Immature natural killer cell (primary cell): Measurements from ENCODE around the gene DOCK1. TPM values are rescaled to one million over a fixed set of nuclear protein-coding genes. Genes with fewer than 3 reads are reported as not detected.

Experiments used
- DNase-seq, 3 donors: peaks; one replicate each; pipeline ENCODE4 v3.0.0; 2022; ENCODE audit warnings: mixed read lengths in 1 of 3
- H3K27ac Mint-ChIP-seq, 6 donors: one replicate each; pipeline ENCODE4 v1.8.0; 2020; ENCODE audit warnings: mixed read lengths in 6 of 6, mild to moderate bottlenecking in 5 of 6, inconsistent platforms in 4 of 6, moderate library complexity in 3 of 6
- H3K27me3 Mint-ChIP-seq, 3 donors: one replicate each; pipeline ENCODE4 v1.8.0; 2020 to 2021; ENCODE audit warnings: low read depth in 3 of 3, mild to moderate bottlenecking in 3 of 3, mixed read lengths in 3 of 3, moderate library complexity in 3 of 3, inconsistent platforms in 1 of 3
- H3K36me3 Mint-ChIP-seq, 3 donors: one replicate each; pipeline ENCODE4 v1.8.0; 2020; ENCODE audit warnings: mixed read lengths in 3 of 3, inconsistent platforms in 2 of 3, mild to moderate bottlenecking in 2 of 3
- H3K4me1 Mint-ChIP-seq, 2 donors: one replicate each; pipeline ENCODE4 v1.8.0; 2020; ENCODE audit warnings: inconsistent platforms in 2 of 2, mild to moderate bottlenecking in 2 of 2, mixed read lengths in 2 of 2, moderate library complexity in 1 of 2
- H3K4me3 Mint-ChIP-seq, 5 donors: one replicate each; pipeline ENCODE4 v1.8.0; 2020; ENCODE audit warnings: mild to moderate bottlenecking in 5 of 5, mixed read lengths in 5 of 5, inconsistent platforms in 3 of 5, moderate library complexity in 3 of 5
- H3K9me3 Mint-ChIP-seq, 6 donors: one replicate each; pipeline ENCODE4 v1.8.0; 2020; ENCODE audit warnings: mild to moderate bottlenecking in 6 of 6, mixed read lengths in 6 of 6, inconsistent platforms in 4 of 6, moderate library complexity in 3 of 6
- polyA plus RNA-seq, 3 donors: library from polyadenylated mRNA; unstranded; fragments of 300-500 nt; fragmentation: Illumina TruSeq; gene quantifications; one replicate each; pipeline ENCODE4 v1.2.3, GENCODE V29; 2021

The DOCK1 gene
- polyA plus RNA-seq, 3 donors from 2014 or later: 0.37 TPM; not detected in 2

DNA sequence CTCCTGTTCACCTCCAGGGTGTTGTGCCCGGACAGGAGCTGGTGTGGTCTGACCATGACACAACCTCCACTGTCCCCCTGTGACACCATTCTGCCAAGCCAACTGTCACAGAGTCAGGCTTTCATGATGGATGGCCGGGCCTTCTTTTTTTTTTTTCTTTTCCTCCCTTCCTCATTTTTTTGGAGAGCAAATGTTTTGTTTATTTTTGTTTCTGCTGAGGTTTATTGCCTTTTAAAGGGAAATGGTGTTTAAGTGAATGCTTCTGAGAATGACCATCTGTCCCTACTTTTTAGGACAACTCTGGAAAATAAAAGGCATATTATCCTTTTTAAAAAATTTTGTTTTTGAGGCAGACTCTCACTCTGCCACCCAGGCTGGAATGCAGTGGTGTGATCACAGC, 528.8 kb downstream of the DOCK1 start:
- H3K4me3 Mint-ChIP-seq: no peak overlapping the region
- no peaks in the 10 kb centered on the region for H3K36me3 Mint-ChIP-seq
- H3K9me3 Mint-ChIP-seq: no peaks in the 10 kb centered on the region
- H3K27ac Mint-ChIP-seq: no peak overlapping the region
- DNase-seq: no peak
- H3K27me3 Mint-ChIP-seq: peaks cover 0 to 7% (median 0%) of the 10 kb centered on the region in 3 donors
- H3K4me1 Mint-ChIP-seq: peaks cover 3 to 9% of the 10 kb centered on the region in 2 donors

DNA sequence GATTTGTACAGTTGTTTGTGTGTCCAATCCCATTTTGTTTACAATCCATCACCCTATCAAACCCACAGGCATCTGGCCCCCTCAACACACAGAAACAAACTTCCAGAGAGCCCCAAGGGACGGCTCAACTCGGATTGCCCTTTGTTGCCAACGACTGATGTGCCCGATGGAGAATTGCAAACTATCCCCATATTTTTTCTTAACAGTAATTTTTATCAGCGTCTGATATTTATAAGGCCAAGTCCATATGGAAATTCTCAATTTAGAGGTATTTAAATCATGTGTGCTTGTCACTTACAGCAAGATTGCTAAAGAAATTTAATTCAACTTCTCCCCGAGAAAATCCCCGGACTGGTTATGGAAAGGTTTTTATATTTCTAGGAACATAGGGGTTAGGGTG, 530.0 kb downstream of the DOCK1 start:
- H3K4me3 Mint-ChIP-seq: no peak overlapping the region

DNA sequence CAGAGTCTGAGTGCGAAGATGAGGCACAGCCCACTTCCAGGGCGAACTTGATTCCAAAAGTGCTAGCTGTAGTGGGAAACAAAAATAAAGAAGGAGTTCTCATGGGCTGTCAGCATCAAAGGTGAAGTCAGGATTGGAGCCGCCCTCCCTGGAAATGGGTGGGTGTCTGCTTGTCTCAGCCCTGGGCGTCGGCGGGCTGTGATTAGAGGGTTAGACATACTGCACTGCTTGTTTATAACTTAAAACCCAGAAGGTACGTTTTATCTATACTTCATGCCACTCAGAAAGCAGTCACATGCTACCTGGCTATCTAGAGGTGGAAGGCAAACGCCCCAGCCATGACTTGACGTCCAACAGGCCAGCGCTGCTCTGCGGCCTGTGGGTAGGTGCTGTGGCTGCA, 535.1 kb downstream of the DOCK1 start:
- H3K27ac Mint-ChIP-seq: no peak overlapping the region
- no peaks in the 10 kb centered on the region for H3K9me3 Mint-ChIP-seq

More for the DNA sequence above, 530.0 kb downstream of the DOCK1 start:
- DNase-seq: no peak
- Mint-ChIP-seq H3K4me1 (peaks cover 3 to 9% of the 10 kb centered on the region in 2 donors), H3K36me3 (no peaks in the 10 kb centered on the region), H3K27ac (no peak overlapping the region), H3K27me3 (peaks cover 0 to 10% (median 0%) of the 10 kb centered on the region in 3 donors), H3K9me3 (no peaks in the 10 kb centered on the region)

DNA sequence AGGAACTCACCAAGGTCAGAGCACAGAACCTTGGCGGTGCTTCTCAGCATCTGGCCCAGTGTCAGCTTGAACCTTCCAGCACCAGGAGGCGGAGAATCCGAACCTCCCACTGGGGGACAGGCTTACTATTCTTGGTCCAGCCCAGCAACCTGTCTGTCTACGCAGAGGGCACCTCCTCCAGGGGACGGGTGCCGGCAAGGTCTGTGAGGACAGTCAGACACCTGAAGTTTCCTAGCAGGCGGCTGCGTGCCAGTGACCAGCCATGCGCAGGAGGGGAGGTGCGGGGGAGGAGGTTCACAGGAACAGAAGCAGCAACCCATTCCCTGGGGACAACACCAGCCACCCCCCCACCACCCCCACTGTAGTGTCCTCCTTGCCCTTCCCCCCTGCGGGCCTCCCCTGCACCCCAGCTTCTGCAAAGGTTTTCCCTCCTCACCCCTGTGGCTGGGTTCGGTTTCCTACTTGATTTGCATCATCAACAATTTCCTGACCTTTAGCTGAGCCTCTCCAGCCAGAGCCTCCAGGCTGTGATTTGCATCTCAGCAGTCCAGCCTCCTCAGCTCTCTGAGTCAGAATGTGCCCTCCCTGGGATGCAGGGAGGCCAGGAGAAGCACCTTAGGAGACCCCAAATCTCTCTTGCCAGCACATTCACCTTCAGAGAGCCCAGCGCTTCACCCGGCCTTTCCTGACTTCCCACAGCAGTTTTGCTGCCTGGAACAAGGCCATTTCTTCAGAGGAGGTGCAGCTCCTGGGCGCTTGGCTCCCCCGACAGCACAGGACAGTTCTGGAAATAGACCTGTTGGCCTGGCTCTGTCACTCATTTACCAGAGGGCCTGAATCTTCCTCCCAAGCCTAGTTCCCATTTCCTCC, 536.4 kb downstream of the DOCK1 start:
- no peaks in the 10 kb centered on the region for H3K9me3 Mint-ChIP-seq
- peaks cover 1 to 5% (median 2%) of the 10 kb centered on the region in 3 donors for H3K27me3 Mint-ChIP-seq
- H3K36me3 Mint-ChIP-seq: no peaks in the 10 kb centered on the region
- H3K4me3 Mint-ChIP-seq: no peak overlapping the region
- no peaks in the 10 kb centered on the region for H3K4me1 Mint-ChIP-seq
- DNase-seq: no peak
- no peak overlapping the region for H3K27ac Mint-ChIP-seq

More for the DNA sequence above, 535.1 kb downstream of the DOCK1 start:
- DNase-seq: no peak
- Mint-ChIP-seq H3K4me3 (no peak overlapping the region), H3K27me3 (peaks cover 1 to 5% (median 2%) of the 10 kb centered on the region in 3 donors), H3K36me3 (no peaks in the 10 kb centered on the region), H3K4me1 (no peaks in the 10 kb centered on the region)

DNA sequence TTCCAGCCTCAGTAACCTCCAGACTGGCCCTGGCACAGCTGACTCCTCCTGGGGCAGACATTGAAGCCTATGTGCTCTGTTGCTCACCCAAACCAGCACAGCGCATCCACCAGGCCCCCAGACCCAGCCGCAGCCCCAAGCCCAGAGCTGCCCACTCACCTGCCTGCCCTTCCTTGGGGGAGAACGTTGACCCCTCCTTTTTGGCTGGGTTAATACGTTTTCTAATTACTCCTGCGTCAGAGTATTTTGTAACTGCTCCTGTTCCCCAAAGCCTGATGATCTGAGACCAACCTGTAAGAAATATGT, 536.9 kb downstream of the DOCK1 start:
- H3K4me1 Mint-ChIP-seq: no peaks in the 10 kb centered on the region
- no peak for DNase-seq
- no peaks in the 10 kb centered on the region for H3K9me3 Mint-ChIP-seq
- H3K27me3 Mint-ChIP-seq: peaks cover 1 to 5% (median 5%) of the 10 kb centered on the region in 3 donors
- no peak overlapping the region for H3K4me3 Mint-ChIP-seq
- no peaks in the 10 kb centered on the region for H3K36me3 Mint-ChIP-seq
- no peak overlapping the region for H3K27ac Mint-ChIP-seq

DNA sequence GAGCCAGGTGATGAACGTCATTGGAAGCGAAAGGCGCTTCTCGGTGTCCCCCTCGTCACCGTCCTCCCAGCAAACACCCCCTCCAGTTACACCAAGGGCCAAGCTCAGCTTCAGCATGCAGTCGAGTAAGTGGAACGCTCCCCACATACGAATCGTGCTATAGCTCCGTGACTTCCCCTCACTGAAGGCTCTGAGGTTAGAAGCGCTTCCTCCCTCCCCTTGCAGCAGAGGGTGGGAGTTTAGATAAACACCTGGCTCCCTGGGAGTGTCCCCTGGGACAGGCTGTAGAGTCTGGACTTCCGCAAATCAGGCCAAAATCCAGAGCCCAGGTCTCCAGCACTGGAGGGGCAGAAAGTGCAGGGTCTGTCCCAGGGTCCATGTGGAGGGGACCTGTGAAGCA, 538.9 kb downstream of the DOCK1 start:
- no peak overlapping the region for H3K4me3 Mint-ChIP-seq
- H3K27ac Mint-ChIP-seq: no peak overlapping the region
- no peaks in the 10 kb centered on the region for H3K4me1 Mint-ChIP-seq
- DNase-seq: no peak
- no peaks in the 10 kb centered on the region for H3K36me3 Mint-ChIP-seq
- H3K27me3 Mint-ChIP-seq: peaks cover 1 to 5% (median 5%) of the 10 kb centered on the region in 3 donors
- no peaks in the 10 kb centered on the region for H3K9me3 Mint-ChIP-seq

DNA sequence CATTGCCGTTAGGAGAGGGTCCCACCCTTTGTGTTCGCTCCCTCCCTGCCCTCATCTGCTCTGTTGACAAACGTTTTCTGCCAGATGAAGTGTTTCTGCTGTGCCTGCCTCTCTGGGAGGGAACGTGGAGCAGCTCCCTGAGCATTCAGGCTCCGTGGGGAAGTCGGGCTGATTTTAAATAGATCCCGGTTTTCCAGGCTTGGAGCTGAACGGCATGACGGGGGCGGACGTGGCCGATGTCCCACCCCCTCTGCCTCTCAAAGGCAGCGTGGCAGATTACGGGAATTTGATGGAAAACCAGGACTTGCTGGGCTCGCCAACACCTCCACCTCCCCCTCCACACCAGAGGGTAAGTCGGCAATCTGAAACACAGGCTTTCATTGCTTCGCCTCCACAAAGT, 542.0 kb downstream of the DOCK1 start:
- H3K27ac Mint-ChIP-seq: no peak overlapping the region
- H3K36me3 Mint-ChIP-seq: no peaks in the 10 kb centered on the region
- H3K4me1 Mint-ChIP-seq: no peaks in the 10 kb centered on the region
- no peak overlapping the region for H3K4me3 Mint-ChIP-seq
- no peak for DNase-seq
- peaks cover 2 to 5% (median 3%) of the 10 kb centered on the region in 3 donors for H3K27me3 Mint-ChIP-seq
- no peaks in the 10 kb centered on the region for H3K9me3 Mint-ChIP-seq

DNA sequence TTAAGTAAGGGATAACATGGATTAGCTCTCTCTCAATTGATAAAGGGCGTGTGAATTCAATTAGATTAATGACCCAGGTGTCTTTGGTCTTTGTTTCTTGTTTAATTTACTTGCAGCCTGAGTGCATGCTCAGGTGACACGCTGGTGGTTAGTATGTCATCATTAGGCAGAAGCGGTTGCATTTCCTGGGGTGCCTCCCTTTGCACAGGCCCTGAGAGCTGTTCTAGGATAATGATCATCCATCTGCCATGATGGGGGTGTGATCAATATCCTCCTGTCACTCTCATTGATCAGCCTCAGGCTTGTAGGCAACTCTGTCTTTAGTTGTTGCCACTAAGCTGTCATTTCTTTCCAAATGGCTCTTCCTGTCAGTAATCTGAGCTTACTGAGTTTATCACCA, 544.3 kb downstream of the DOCK1 start:
- no peak for DNase-seq
- Mint-ChIP-seq H3K4me3 (no peak overlapping the region), H3K9me3 (no peaks in the 10 kb centered on the region), H3K27me3 (peaks cover 2 to 3% (median 2%) of the 10 kb centered on the region in 3 donors), H3K36me3 (no peaks in the 10 kb centered on the region), H3K27ac (no peak overlapping the region), H3K4me1 (no peaks in the 10 kb centered on the region)

DNA sequence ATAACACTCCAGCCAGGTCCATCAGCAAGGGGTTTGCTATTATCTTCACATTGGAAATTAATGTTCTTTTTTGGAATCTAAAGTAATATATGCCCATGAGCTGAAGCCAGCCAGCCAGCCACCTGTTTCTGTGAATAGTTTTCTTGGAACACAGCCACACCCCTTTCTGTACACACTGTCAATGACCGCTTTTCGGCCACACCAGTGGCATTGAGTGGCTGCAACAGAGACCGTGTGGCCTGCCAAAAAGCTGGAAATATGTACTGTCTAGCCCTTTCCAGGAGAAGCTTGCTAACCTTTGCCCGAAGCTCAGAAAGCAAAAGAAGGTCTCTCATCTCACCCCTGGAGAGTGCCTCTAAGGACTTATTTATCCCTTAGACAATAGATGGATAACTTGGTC, 545.4 kb downstream of the DOCK1 start:
- Mint-ChIP-seq H3K9me3 (no peaks in the 10 kb centered on the region), H3K4me1 (no peaks in the 10 kb centered on the region)

DNA sequence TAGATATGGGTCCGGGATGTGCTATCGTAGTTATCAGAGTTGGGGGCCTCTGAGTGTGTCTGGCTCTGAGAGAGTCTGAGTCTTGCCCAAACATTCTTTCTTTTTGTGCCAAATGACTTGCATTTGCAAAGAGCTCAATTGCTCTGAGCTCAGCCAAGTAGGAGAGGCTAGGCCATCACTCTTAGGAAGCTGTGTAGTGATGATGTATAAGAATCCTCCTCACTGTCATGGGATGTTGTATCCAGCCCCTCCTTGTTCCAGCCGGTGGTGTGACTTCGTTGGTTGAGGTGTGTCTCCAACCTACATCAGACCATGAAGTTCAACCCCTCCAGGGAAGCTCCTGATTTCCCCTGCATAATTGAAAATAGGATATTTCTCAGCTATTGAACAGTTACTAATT, 546.4 kb downstream of the DOCK1 start:
- Mint-ChIP-seq H3K4me3 (no peak overlapping the region), H3K27ac (no peak overlapping the region), H3K9me3 (no peaks in the 10 kb centered on the region), H3K27me3 (peaks cover 0 to 7% (median 5%) of the 10 kb centered on the region in 3 donors), H3K36me3 (no peaks in the 10 kb centered on the region), H3K4me1 (no peaks in the 10 kb centered on the region)
- no peak for DNase-seq

More for the DNA sequence above, 545.4 kb downstream of the DOCK1 start:
- no peaks in the 10 kb centered on the region for H3K36me3 Mint-ChIP-seq
- no peak overlapping the region for H3K27ac Mint-ChIP-seq
- peaks cover 0 to 3% (median 2%) of the 10 kb centered on the region in 3 donors for H3K27me3 Mint-ChIP-seq
- no peak overlapping the region for H3K4me3 Mint-ChIP-seq
- DNase-seq: no peak

DNA sequence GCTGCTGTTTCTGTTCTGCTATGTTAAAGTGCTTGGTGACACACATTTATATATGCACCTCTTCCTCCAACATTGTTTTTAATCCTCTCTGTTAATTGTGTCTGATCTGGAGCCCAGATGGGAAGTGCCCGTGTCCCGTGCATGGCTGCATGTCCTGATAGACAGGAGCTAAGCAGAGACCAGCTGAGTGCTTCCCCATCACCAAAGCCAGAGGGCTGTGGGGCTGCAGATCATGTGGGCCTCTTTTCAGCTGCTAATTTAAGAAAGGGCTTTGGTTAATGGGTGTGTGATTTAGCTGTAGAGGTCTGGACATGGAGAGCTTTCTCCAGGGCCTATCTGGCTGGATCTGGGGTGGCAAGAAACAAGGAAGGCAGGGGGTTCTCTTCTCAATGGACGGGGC, 547.3 kb downstream of the DOCK1 start:
- Mint-ChIP-seq H3K9me3 (no peaks in the 10 kb centered on the region), H3K27me3 (peaks cover under 1 to 7% (median 3%) of the 10 kb centered on the region in 3 donors), H3K36me3 (no peaks in the 10 kb centered on the region), H3K27ac (no peak overlapping the region), H3K4me1 (no peaks in the 10 kb centered on the region), H3K4me3 (no peak overlapping the region)
- DNase-seq: no peak

DNA sequence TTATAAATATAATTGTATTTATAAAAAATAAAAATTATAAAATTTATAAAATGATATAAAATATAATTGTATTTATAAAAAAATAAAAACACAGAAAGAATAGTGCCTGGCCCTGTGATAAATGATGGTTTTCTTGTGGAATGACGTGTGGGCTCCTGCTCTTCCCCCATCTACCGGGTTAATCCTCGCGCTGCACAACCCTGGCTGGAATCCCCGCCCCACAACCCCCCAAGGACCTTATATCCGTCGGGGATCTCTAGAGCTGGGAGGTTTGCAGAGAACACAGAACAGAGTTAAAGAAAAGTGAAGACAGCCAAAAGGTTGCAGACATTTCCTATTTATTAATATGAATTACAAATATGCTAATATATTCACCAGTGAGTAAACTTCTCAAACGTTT, 548.5 kb downstream of the DOCK1 start:
- Mint-ChIP-seq H3K4me1 (no peaks in the 10 kb centered on the region), H3K27ac (no peak overlapping the region), H3K4me3 (no peak overlapping the region), H3K27me3 (peaks cover 3 to 7% (median 7%) of the 10 kb centered on the region in 3 donors), H3K9me3 (no peaks in the 10 kb centered on the region), H3K36me3 (no peaks in the 10 kb centered on the region)
- DNase-seq: no peak

DNA sequence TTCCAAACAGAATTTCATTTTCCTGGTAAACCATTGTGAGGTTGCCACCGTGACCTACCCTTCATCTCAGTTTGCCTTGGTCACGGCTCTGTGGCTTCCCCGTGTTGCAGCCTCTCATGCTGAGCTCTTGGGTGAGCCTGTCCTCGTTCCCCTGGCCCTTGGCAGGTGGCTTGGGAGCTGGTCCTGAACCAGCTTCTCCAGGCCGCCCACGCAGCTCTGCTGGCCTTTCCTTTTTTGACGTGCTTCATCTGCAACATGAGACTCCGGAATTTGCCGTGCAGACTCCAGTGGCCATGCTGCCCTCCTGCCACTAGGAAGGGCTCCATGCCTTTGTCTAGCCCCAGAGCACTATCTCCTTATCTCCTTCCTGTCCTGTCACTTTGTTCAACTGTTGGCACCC, 550.9 kb downstream of the DOCK1 start:
- Mint-ChIP-seq H3K4me3 (no peak overlapping the region), H3K27me3 (peaks cover 3 to 12% (median 7%) of the 10 kb centered on the region in 3 donors), H3K27ac (no peak overlapping the region), H3K36me3 (no peaks in the 10 kb centered on the region), H3K9me3 (peaks cover 0 to 3% (median 0%) of the 10 kb centered on the region in 6 donors), H3K4me1 (no peaks in the 10 kb centered on the region)
- DNase-seq: no peak

DNA sequence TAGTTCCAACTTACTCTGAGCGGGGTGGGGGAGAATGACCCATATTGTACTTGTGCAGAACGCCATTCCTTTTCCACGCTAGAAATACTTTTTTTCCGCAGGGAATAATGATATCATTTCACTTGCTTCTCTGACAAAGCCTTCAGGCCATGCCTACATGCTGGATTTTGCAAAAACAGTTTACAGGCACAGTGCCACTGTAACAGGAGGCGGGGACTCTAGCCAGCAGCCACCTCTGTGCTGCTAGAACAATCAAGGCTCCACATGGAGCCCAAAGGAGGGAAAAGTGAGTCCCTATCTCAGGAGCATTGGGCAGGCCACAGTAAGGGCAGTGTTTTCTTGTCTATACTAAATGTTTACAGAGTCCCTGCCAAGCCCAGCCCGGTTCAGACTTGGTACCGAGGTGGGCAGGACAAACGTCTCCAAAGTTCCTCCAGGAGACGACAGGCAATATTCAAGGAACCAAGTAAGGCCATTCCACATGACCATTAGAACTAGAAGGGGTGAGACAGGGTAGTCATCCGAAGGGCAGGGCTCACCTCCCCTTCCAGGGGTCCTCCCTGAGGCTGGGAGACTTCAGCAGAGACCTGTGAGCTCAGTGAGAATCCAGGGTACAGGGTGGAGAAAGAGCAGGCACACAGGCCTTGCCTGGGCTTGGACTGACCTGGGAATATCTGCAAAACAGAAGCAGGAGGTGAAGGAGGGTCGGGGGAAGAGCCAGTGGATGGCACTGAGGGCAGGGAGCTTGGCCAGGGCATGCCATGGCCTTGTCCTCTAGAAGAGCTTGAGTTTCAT, 553.0 kb downstream of the DOCK1 start:
- Mint-ChIP-seq H3K36me3 (no peaks in the 10 kb centered on the region), H3K27ac (no peak overlapping the region), H3K4me1 (no peaks in the 10 kb centered on the region), H3K4me3 (peak overlapping the region in 1 of 5 donors; percentile 7), H3K27me3 (peaks cover 3 to 12% (median 5%) of the 10 kb centered on the region in 3 donors), H3K9me3 (peaks cover 0 to 3% (median 0%) of the 10 kb centered on the region in 6 donors)
- DNase-seq: no peak
